GM23338 (cell line): ENCODE data around the gene SLC52A3. TPM values are rescaled to one million over a fixed set of nuclear protein-coding genes. Genes with fewer than 3 reads are reported as not detected.

Source experiments
- ATAC-seq: fragments of 200-7000 bp; cut with Tn5 transposase; 3 replicates; pipeline ENCODE4 v1.9.1; 2020
- DNase-seq: peaks from one replicate; pipeline ENCODE4 v3.0.0-alpha.2; 2015; ENCODE audit warnings: low spot score
- H2AFZ ChIP-seq: fragments of 200-600 bp; sonication (generic); 2 replicates; pipeline ENCODE4 v1.8.0; 2016; ENCODE audit warnings: antibody characterized with exemption, mild to moderate bottlenecking, moderate library complexity
- H3F3A ChIP-seq: fragments of 200-600 bp; sonication (generic); replicated peaks from 2 replicates; pipeline ENCODE4 v1.8.0; 2017; ENCODE audit warnings: antibody characterized with exemption, mixed run types, low read depth
- H3K27ac ChIP-seq: fragments of 200-600 bp; sonication (generic); 2 replicates; pipeline ENCODE4 v1.6.1; 2016; ENCODE audit warnings: low read depth
- H3K27me3 ChIP-seq: fragments of 200-600 bp; sonication (generic); 2 replicates; pipeline ENCODE4 v1.8.0; 2016; ENCODE audit warnings: mild to moderate bottlenecking, mixed run types, moderate library complexity; ENCODE audit not compliant: insufficient read depth
- H3K36me3 ChIP-seq: fragments of 200-600 bp; sonication (generic); 2 replicates; pipeline ENCODE4 v1.8.0; 2016; ENCODE audit warnings: mild to moderate bottlenecking; ENCODE audit not compliant: insufficient read depth
- H3K4me1 ChIP-seq: fragments of 200-600 bp; sonication (generic); 2 replicates; pipeline ENCODE4 v1.8.0; 2016; ENCODE audit warnings: mild to moderate bottlenecking, moderate library complexity; ENCODE audit not compliant: insufficient read depth
- H3K4me2 ChIP-seq: fragments of 200-600 bp; sonication (generic); 2 replicates; pipeline ENCODE4 v1.7.1; 2017; ENCODE audit warnings: mixed run types
- H3K4me3 ChIP-seq: fragments of 200-600 bp; sonication (generic); 2 replicates; pipeline ENCODE4 v1.6.1; 2016; ENCODE audit warnings: mixed run types
- H3K79me2 ChIP-seq: fragments of 200-600 bp; sonication (generic); replicated peaks from 2 replicates; pipeline ENCODE4 v1.8.0; 2017; ENCODE audit warnings: mild to moderate bottlenecking; ENCODE audit not compliant: insufficient read depth
- H3K9me2 ChIP-seq: fragments of 200-600 bp; sonication (generic); 2 replicates; pipeline ENCODE4 v1.8.0; 2017; ENCODE audit not compliant: insufficient read depth
- H4K20me1 ChIP-seq: fragments of 200-600 bp; sonication (generic); replicated peaks from 2 replicates; pipeline ENCODE4 v1.8.0; 2017; ENCODE audit warnings: mild to moderate bottlenecking; ENCODE audit not compliant: insufficient read depth
- H3K27ac Mint-ChIP-seq: 2 replicates; pipeline ENCODE4 v1.8.0; 2020; ENCODE audit warnings: inconsistent platforms, mild to moderate bottlenecking, moderate library complexity, mixed read lengths
- H3K27me3 Mint-ChIP-seq: 3 replicates; pipeline ENCODE4 v1.8.0; 2022; ENCODE audit warnings: low read depth, mild to moderate bottlenecking, moderate library complexity, mixed read lengths, inconsistent platforms; ENCODE audit not compliant: insufficient read depth, poor library complexity
- H3K36me3 Mint-ChIP-seq: 3 replicates; pipeline ENCODE4 v1.8.0; 2021; ENCODE audit warnings: low read depth, mild to moderate bottlenecking, inconsistent platforms, moderate library complexity, mixed read lengths
- H3K4me1 Mint-ChIP-seq: 3 replicates; pipeline ENCODE4 v1.8.0; 2020; ENCODE audit warnings: mild to moderate bottlenecking, inconsistent platforms, mixed read lengths
- H3K4me3 Mint-ChIP-seq: 3 replicates; pipeline ENCODE4 v1.8.0; 2021; ENCODE audit warnings: moderate library complexity, mild to moderate bottlenecking, inconsistent platforms, mixed read lengths
- H3K9me3 Mint-ChIP-seq: 3 replicates; pipeline ENCODE4 v1.8.0; 2020; ENCODE audit warnings: moderate library complexity, mild to moderate bottlenecking, inconsistent platforms, mixed read lengths
- ETS1 ChIP-seq: IDR thresholded peaks from 2 replicates; pipeline ENCODE4 v1.6.1; 2016; ENCODE audit warnings: antibody characterized with exemption
- EZH2phosphoT487 ChIP-seq: fragments of 200-600 bp; sonication (generic); IDR thresholded peaks from one replicate; pipeline ENCODE4 v1.8.1; 2018; ENCODE audit warnings: antibody characterized with exemption; ENCODE audit not compliant: unreplicated experiment
- JUNB ChIP-seq: IDR thresholded peaks from one replicate; pipeline ENCODE4 v1.6.1; 2016; ENCODE audit warnings: antibody characterized with exemption; ENCODE audit not compliant: unreplicated experiment
- NANOG ChIP-seq: IDR thresholded peaks from 2 replicates; pipeline ENCODE4 v1.6.1; 2016; ENCODE audit warnings: antibody characterized with exemption, borderline replicate concordance
- POLR2AphosphoS5 ChIP-seq: IDR thresholded peaks from 2 replicates; pipeline ENCODE4 v1.6.1; 2016; ENCODE audit warnings: antibody characterized with exemption, low read depth
- polyA plus RNA-seq: library from polyadenylated mRNA; unstranded; fragments of >200 nt; fragmentation: Nextera tagmentation; extraction: Ambion mirVana; gene quantifications from 2 replicates; pipeline ENCODE4 v1.2.1, GENCODE V29; 2016
- total RNA-seq: library from RNA; depleted of rRNA; stranded (reverse); fragments of >200 nt; shearing (Covaris generic); gene quantifications from 2 replicates; pipeline ENCODE4 v1.2.3, GENCODE V29; 2014
- TF ChIP-seq, protein P1 (sequence below): fragments of 250-450 bp; sonication (Bioruptor Pico); IDR thresholded peaks from 2 replicates; pipeline ENCODE4 v1.5.0; 2020; ENCODE audit warnings: mild to moderate bottlenecking, moderate library complexity

Gene SLC52A3
- total and polyA plus RNA-seq, 2 experiments from 2014 or later = 2.3 to 4.5 TPM

DNA sequence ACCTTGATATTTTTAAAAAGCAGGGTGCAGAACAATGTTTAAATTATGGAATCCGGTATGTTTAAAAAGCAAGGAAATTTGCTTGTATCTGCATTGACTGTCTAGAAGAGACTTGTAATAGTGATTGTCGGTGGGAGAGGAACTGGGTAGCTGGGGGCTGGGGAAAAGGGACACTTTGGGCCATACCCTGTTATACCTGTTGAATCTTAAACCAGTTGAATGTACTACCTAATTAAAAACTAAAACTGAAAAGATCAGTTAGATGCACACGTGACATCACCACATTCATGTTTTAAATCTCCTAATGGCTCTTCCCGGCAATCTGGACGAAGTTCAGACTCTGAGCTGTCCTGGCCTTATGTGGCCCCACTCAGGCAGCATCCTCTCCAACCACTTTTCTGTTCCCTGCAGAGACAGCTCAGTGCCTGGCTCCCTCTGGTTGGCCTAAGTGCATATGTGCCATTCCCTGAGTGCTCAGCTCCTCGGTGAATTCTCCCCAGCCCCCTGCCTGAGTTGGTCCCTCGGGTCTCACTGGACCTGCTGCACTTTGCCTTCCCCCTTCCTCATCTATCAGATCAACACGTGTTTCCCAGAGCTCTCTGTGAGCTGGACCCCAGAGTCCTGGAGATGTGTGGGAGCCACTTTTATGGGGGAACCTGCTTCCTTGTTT lies 36.3 kb downstream of the SLC52A3 start:
- H3K27ac ChIP-seq = no peak overlapping the region
- no peaks in the 10 kb centered on the region for H3K9me2 ChIP-seq
- no peak overlapping the region for H2AFZ ChIP-seq
- H3K4me1 Mint-ChIP-seq = peaks cover 6% of the 10 kb centered on the region
- H3K4me3 Mint-ChIP-seq = no peak overlapping the region
- no peaks in the 10 kb centered on the region for H3F3A ChIP-seq
- H3K27me3 Mint-ChIP-seq = peaks cover 7% of the 10 kb centered on the region
- no peak overlapping the region for H3K4me3 ChIP-seq
- H4K20me1 ChIP-seq = no peaks in the 10 kb centered on the region
- no peaks in the 10 kb centered on the region for H3K36me3 Mint-ChIP-seq
- H3K27me3 ChIP-seq = peaks cover 16% of the 10 kb centered on the region
- ATAC-seq (no peak), DNase-seq (no peak)
- H3K4me2 ChIP-seq = no peak overlapping the region
- H3K9me3 Mint-ChIP-seq = no peaks in the 10 kb centered on the region; the same call in 2 of the 3 replicates
- peaks cover 7% of the 10 kb centered on the region; the same call in 1 of the 2 replicates for H3K4me1 ChIP-seq
- no peaks in the 10 kb centered on the region for H3K36me3 ChIP-seq
- TF ChIP-seq EZH2phosphoT487 = no peak
- TF ChIP-seq JUNB = no peak
- no peak for TF ChIP-seq ETS1
- TF ChIP-seq, protein P1, sequence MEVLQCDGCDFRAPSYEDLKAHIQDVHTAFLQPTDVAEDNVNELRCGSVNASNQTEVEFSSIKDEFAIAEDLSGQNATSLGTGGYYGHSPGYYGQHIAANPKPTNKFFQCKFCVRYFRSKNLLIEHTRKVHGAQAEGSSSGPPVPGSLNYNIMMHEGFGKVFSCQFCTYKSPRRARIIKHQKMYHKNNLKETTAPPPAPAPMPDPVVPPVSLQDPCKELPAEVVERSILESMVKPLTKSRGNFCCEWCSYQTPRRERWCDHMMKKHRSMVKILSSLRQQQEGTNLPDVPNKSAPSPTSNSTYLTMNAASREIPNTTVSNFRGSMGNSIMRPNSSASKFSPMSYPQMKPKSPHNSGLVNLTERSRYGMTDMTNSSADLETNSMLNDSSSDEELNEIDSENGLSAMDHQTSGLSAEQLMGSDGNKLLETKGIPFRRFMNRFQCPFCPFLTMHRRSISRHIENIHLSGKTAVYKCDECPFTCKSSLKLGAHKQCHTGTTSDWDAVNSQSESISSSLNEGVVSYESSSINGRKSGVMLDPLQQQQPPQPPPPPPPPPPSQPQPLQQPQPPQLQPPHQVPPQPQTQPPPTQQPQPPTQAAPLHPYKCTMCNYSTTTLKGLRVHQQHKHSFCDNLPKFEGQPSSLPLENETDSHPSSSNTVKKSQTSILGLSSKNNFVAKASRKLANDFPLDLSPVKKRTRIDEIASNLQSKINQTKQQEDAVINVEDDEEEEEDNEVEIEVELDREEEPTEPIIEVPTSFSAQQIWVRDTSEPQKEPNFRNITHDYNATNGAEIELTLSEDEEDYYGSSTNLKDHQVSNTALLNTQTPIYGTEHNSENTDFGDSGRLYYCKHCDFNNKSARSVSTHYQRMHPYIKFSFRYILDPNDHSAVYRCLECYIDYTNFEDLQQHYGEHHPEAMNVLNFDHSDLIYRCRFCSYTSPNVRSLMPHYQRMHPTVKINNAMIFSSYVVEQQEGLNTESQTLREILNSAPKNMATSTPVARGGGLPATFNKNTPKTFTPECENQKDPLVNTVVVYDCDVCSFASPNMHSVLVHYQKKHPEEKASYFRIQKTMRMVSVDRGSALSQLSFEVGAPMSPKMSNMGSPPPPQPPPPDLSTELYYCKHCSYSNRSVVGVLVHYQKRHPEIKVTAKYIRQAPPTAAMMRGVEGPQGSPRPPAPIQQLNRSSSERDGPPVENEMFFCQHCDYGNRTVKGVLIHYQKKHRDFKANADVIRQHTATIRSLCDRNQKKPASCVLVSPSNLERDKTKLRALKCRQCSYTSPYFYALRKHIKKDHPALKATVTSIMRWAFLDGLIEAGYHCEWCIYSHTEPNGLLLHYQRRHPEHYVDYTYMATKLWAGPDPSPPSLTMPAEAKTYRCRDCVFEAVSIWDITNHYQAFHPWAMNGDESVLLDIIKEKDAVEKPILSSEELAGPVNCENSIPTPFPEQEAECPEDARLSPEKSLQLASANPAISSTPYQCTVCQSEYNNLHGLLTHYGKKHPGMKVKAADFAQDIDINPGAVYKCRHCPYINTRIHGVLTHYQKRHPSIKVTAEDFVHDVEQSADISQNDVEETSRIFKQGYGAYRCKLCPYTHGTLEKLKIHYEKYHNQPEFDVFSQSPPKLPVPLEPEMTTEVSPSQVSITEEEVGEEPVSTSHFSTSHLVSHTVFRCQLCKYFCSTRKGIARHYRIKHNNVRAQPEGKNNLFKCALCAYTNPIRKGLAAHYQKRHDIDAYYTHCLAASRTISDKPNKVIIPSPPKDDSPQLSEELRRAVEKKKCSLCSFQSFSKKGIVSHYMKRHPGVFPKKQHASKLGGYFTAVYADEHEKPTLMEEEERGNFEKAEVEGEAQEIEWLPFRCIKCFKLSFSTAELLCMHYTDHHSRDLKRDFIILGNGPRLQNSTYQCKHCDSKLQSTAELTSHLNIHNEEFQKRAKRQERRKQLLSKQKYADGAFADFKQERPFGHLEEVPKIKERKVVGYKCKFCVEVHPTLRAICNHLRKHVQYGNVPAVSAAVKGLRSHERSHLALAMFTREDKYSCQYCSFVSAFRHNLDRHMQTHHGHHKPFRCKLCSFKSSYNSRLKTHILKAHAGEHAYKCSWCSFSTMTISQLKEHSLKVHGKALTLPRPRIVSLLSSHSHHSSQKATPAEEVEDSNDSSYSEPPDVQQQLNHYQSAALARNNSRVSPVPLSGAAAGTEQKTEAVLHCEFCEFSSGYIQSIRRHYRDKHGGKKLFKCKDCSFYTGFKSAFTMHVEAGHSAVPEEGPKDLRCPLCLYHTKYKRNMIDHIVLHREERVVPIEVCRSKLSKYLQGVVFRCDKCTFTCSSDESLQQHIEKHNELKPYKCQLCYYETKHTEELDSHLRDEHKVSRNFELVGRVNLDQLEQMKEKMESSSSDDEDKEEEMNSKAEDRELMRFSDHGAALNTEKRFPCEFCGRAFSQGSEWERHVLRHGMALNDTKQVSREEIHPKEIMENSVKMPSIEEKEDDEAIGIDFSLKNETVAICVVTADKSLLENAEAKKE (CRISPR knock-in tag) = no peak
- no peak for TF ChIP-seq POLR2AphosphoS5
- no peak for TF ChIP-seq NANOG
- H3K27ac Mint-ChIP-seq = no peak overlapping the region
- no peaks in the 10 kb centered on the region for H3K79me2 ChIP-seq
